ENCODE results near the gene NCDN.

Gene NCDN

DNA sequence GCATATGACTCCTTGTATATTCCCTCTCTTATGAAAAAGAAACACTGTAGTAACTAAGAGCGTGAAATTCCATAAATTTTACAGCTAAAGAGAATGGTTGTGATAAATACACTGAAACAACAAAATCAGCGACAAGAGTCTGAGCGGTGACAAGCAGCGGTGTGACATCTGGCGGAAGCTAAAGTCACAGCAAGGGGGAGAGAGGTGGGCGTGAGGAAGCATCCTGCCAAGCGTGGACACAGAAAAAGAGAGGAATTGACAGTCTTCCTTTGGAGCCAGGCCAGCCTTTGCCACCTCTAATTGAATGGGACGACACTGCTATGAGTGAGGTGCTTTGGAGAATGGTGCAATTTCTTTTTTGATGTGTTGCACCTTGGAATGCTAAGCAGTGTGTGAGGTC is 57.8 kb downstream of the NCDN start:
- CTCF ChIA-PET, result interaction anchor here (0.9 kb wide), 1 partner anchor 12 kb away, joined by 3 read pairs; no protein-coding TSS in a partner anchor
- no peak for DNase-seq (ENCODE audit: extremely low spot score)
- TF ChIP-seq, protein P1, sequence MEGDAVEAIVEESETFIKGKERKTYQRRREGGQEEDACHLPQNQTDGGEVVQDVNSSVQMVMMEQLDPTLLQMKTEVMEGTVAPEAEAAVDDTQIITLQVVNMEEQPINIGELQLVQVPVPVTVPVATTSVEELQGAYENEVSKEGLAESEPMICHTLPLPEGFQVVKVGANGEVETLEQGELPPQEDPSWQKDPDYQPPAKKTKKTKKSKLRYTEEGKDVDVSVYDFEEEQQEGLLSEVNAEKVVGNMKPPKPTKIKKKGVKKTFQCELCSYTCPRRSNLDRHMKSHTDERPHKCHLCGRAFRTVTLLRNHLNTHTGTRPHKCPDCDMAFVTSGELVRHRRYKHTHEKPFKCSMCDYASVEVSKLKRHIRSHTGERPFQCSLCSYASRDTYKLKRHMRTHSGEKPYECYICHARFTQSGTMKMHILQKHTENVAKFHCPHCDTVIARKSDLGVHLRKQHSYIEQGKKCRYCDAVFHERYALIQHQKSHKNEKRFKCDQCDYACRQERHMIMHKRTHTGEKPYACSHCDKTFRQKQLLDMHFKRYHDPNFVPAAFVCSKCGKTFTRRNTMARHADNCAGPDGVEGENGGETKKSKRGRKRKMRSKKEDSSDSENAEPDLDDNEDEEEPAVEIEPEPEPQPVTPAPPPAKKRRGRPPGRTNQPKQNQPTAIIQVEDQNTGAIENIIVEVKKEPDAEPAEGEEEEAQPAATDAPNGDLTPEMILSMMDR (IDR thresholded peaks at IDR 0.05; ENCODE audit: control extremely low read depth, extremely low read depth, low read depth, missing control alignments), result no peak
- POLR2A ChIA-PET, result no interaction called here

All from GM10248 (cell line).